ENCODE measurements around the gene CNN2. TPM values are rescaled to one million over a fixed set of nuclear protein-coding genes. Genes with fewer than 3 reads are reported as not detected.

CNN2 gene
- total RNA-seq, 1 experiment from 2014 or later: 524 TPM

DNA sequence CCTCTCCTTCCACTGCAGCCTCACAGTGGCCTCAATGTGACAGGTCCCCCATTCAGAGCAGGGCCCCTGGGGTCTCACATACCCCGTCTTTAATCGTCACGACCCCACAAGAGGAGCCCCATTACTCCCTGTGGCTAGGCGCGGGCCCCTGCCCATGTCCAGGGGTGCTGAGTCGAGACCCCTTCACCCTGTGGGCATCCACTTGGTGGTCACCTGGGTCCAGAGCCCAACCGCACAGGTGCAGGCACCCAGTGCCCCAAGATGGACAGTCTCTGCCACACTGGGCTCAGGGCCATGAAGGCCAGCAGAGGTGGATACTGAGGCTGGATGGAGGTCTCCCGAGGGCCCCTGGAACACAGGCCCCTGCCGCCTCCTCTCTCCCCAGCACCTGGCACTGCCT is 8.5 kb upstream of the CNN2 start:
- no peak overlapping the region for H3K27ac ChIP-seq (ENCODE audit: insufficient read length, low read depth, low read length)
- WGBS (ENCODE audit: extremely low coverage, insufficient read length, low lambda C conversion rate): no CpG with 5 or more reads among the region's 9 CpGs

More for the DNA sequence above, 8.5 kb upstream of the CNN2 start:
- TF ChIP-seq, protein P1, sequence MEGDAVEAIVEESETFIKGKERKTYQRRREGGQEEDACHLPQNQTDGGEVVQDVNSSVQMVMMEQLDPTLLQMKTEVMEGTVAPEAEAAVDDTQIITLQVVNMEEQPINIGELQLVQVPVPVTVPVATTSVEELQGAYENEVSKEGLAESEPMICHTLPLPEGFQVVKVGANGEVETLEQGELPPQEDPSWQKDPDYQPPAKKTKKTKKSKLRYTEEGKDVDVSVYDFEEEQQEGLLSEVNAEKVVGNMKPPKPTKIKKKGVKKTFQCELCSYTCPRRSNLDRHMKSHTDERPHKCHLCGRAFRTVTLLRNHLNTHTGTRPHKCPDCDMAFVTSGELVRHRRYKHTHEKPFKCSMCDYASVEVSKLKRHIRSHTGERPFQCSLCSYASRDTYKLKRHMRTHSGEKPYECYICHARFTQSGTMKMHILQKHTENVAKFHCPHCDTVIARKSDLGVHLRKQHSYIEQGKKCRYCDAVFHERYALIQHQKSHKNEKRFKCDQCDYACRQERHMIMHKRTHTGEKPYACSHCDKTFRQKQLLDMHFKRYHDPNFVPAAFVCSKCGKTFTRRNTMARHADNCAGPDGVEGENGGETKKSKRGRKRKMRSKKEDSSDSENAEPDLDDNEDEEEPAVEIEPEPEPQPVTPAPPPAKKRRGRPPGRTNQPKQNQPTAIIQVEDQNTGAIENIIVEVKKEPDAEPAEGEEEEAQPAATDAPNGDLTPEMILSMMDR (conservative IDR thresholded peaks at IDR 0.05): no peak
- peaks cover 7% of the 10 kb centered on the region for H3K79me1 ChIP-seq (ENCODE audit: insufficient read depth, low read depth, low read length, poor library complexity, severe bottlenecking)
- no peak overlapping the region for H2AFZ ChIP-seq (ENCODE audit: low read length)
- H3K56ac ChIP-seq (ENCODE audit: insufficient read length, low read depth, low read length): no peak overlapping the region
- no peak overlapping the region for H2BK15ac ChIP-seq (ENCODE audit: low read depth, low read length)
- H2BK20ac ChIP-seq (ENCODE audit: low read depth, low read length, poor library complexity, severe bottlenecking): no peak overlapping the region
- H3K14ac ChIP-seq (ENCODE audit: insufficient read depth, low read length): no peak overlapping the region
- H4K5ac ChIP-seq (ENCODE audit: insufficient read length, low read depth, low read length): no peak overlapping the region
- H3K23me2 ChIP-seq (ENCODE audit: insufficient read length, low read depth, low read length, poor library complexity, severe bottlenecking): peaks cover 10% of the 10 kb centered on the region
- no peak overlapping the region for H2BK120ac ChIP-seq (ENCODE audit: low read depth, low read length, poor library complexity, severe bottlenecking)
- H2BK5ac ChIP-seq (ENCODE audit: insufficient read length, low read length): no peak overlapping the region
- DNase-seq: no peak
- no peaks in the 10 kb centered on the region for H3K9me3 ChIP-seq (ENCODE audit: control insufficient read depth, low read depth, low read length)
- Mint-ChIP-seq H3K4me1 (peaks cover 17 to 35% of the 10 kb centered on the region in 2 experiments), H3K4me3 (no peak overlapping the region), H3K27me3 (ENCODE audit: low read depth) (no peaks in the 10 kb centered on the region; the same call in 1 of the 2 replicates), H3K36me3 (ENCODE audit: insufficient read depth in 1 of 3, low read depth in 3 of 3) (peaks cover 2 to 10% (median 4%) of the 10 kb centered on the region in 3 experiments; a peak in 5 of 7 replicates), H3K27ac (peak overlapping the region in 1 of 3 experiments; percentile 59; a peak in 1 of 7 replicates), H3K9me3 (no peaks in the 10 kb centered on the region; a peak in 1 of 5 replicates)
- no peak overlapping the region for H3K23ac ChIP-seq (ENCODE audit: insufficient read length, low read depth, low read length)
- no peaks in the 10 kb centered on the region for H4K20me1 ChIP-seq (ENCODE audit: control insufficient read depth, insufficient read depth, insufficient read length)
- H3K27me3 ChIP-seq (ENCODE audit: insufficient read depth, low read length): no peaks in the 10 kb centered on the region
- H3K9ac ChIP-seq (ENCODE audit: extremely low read depth, insufficient read length, low read length): no peak overlapping the region
- H3K4me2 ChIP-seq (ENCODE audit: insufficient read depth, insufficient read length, low read length): no peak overlapping the region
- H3T11ph ChIP-seq (ENCODE audit: low read length): no peak overlapping the region
- no peak overlapping the region for H2BK12ac ChIP-seq (ENCODE audit: insufficient read length, low read depth, low read length)
- H2AK5ac ChIP-seq (ENCODE audit: insufficient read length, low read length): no peak overlapping the region
- no peak overlapping the region for H3K18ac ChIP-seq (ENCODE audit: insufficient read length, low read depth, low read length)
- peaks cover 45% of the 10 kb centered on the region; the same call in 1 of the 2 replicates for H3K79me2 ChIP-seq (ENCODE audit: insufficient read depth, low read length)
- no peaks in the 10 kb centered on the region; the same call in 1 of the 2 replicates for H3K4me1 ChIP-seq (ENCODE audit: insufficient read depth, low read length)
- no peak overlapping the region for H3K4ac ChIP-seq (ENCODE audit: low read depth, low read length)
- H4K91ac ChIP-seq (ENCODE audit: insufficient read length, low read depth, low read length): no peak overlapping the region
- H4K8ac ChIP-seq (replicated peaks; ENCODE audit: insufficient read length, low read depth, low read length): no peak overlapping the region

All from H9 (cell line).